Stimulated activated naive CD8-positive, alpha-beta T cell treated with anti-CD3 and anti-CD28 coated beads, Interleukin-15, Interleukin-2, amounts not matched to agents 100 U/mL and 50 U/mL, for 24 hours (primary cell): ENCODE results near the gene ATG10.
"Not testable (repeated sequence)": the region's sequence is repeated elsewhere in the genome, so short reads cannot be mapped to it uniquely, and the experiment has no call there.

Source experiments
- ATAC-seq: fragments of 150-1000 bp; cut with Tn5 transposase; one replicate; pipeline ENCODE4 v1.10.0; 2021
- DNase-seq: peaks from one replicate; pipeline ENCODE4 v3.0.0; 2021

ATG10 gene

DNA sequence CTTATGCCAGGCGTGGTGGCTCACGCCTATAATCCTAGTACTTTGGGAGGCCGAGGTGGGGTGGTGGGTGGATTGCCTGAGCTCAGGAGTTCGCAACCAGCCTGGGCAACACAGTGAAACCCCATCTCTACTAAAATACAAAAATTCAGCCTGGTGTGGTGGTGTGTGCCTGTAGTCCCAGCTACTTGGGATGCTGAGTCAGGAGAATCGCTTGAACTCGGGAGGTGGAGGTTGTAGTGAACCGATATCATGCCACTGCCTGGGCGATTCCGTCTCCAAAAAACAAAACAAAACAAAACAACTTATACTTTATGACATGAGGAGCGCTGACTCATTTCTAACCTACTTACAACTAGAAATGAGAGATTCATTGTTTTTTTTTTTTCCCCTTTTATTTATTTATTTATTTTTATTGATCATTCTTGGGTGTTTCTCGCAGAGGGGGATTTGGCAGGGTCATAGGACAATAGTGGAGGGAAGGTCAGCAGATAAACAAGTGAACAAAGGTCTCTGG lies 10.4 kb downstream of the ATG10 start:
- not testable (repeated sequence) for ATAC-seq, DNase-seq

DNA sequence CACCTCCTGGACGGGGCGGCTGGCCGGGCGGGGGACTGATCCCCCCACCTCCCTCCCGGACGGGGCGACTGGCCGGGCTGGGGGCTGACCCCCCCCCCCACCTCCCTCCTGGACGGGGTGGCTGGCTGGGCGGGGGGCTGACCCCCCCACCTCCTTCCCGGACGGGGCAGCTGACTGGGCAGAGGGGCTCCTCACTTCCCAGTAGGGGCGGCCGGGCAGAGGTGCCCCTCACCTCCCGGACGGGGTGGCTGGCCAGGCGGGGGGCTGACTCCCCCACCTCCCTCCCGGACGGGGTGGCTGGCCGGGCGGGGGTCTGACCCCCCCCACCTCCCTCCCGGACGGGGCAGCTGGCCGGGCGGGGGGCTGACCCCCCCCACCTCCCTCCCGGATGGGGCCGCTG lies 11.3 kb downstream of the ATG10 start:
- ATAC-seq, DNase-seq: not testable (repeated sequence)

DNA sequence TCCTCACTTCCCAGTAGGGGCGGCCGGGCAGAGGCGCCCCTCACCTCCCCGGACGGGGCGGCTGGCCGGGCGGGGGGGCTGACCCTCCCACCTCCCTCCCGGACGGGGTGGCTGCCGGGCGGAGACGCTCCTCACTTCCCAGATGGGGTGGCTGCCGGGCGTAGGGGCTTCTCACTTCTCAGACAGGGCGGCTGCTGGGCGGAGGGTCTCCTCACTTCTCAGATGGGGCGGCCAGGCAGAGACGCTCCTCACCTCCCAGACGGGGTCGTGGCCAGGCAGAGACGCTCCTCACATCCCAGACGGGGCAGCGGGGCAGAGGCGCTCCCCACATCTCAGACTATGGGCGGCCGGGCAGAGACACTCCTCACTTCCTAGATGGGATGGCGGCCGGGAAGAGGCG lies 11.7 kb downstream of the ATG10 start:
- not testable (repeated sequence) for DNase-seq, ATAC-seq

DNA sequence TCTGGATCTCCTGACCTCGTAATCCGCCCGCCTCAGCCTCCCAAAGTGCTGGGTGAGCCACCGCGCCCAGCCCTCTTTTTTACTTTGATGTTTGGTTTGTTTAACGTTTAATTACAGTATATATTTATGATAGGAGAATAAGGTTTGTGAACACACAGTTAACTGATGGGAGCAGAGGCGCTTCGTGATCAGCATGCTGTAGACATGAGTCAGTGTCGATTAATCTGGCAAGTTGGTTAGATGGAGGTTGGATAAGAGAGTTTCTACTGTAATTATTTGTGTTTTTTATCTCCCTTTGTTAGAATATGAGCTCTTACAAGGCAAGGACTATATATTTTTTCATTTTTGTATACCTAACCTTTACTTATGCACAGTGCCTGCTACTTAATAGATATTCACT lies 14.3 kb downstream of the ATG10 start:
- DNase-seq, result no peak
- ATAC-seq, result no peak

DNA sequence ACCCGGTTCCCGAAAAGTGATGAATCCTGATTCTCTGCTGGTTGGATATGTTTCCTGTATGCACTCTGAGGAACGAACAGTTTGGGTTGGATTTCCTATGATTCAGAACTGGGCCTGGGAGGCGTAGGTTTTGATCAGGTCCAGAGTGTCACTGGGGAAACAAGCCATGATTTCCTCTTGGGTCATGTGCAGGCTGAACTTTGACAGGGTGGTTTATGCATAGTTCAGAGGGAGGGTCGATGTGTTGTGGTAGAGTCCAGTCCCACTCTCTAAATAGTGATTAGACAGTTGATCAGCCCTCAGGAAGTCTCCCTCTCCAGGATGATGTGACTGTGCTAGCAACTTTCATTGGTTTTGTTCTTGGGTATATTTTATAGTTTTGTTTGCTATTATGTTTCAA lies 17.4 kb downstream of the ATG10 start:
- no peak for DNase-seq

DNA sequence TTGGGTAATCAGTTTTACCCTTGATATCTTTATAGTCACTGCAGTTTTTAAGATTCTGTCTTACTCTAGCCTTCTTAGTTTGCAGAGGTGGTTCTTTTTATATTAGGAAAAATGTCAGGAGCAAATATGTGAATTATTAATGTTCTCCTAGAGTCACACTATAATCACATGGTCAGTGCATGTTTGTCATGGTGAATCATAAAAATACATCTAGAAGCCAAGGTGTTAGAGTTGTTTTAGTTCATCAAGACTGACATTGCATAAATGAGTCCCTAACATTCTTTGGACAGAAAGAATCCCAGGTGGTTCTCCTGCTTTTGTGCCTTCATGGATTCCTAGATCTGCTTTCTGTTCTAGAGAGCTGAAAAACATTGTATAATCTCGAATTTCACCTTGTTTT lies 22.9 kb downstream of the ATG10 start:
- no peak for DNase-seq

More for the DNA sequence above, 17.4 kb downstream of the ATG10 start:
- ATAC-seq, result no peak

DNA sequence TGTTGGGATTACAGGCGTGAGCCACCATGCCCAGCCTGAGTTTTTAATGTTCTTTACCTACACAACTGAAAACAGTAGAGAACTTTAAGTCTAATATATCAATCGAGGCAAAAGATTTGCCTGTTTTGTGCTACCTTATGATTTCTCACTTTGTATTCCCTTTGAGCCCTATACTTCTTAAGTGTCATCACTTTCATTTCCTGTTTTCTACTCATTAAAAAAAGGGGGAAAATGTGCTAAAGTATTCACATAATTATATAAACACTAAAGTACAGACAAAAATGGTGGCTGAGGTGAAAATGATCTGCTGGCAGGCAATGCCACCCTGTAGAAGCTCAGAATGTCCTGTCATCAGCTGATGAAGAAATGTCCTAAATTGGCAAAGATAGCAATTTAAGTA lies 23.6 kb downstream of the ATG10 start:
- DNase-seq, result no peak
- no peak for ATAC-seq

More for the DNA sequence above, 22.9 kb downstream of the ATG10 start:
- no peak for ATAC-seq

DNA sequence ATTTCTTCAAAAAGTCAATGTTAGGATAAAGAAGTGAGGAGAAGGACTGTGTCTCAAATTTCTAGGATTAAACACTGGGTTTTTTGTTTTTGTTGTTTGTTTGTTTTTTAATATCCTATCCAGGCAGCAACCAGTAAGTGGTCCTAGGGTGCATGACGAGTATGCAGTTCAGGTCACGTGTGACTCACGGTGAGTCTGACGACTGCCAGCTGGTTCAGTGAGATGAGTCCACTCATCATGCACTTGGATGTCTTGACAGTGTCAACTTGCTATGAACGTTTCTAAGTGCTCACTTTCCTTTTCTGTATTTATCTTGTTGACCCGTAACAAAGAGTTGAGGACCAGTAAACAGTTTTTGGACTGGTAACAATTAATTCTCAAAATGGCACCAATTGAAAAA lies 32.7 kb downstream of the ATG10 start:
- ATAC-seq (no peak), DNase-seq (no peak)

DNA sequence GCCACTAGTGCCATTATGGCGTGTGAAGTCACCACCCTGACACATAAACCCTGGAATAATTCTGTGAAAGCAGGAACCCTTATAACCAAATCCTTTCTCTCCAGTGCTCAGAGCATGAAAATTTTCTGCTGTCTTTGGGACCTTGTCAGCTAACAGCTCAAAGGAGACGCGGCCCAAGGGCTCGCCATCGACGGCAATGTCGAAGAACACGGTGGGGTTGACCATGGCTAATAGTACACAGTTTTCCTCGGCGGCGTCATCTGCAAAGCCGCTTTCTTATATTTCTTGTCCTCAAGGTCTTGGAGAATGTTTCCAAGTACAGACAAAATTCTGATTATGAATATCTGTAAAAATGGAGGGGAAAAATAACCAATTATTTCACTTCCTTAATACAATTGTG lies 38.0 kb downstream of the ATG10 start:
- ATAC-seq, DNase-seq: not testable (repeated sequence)

DNA sequence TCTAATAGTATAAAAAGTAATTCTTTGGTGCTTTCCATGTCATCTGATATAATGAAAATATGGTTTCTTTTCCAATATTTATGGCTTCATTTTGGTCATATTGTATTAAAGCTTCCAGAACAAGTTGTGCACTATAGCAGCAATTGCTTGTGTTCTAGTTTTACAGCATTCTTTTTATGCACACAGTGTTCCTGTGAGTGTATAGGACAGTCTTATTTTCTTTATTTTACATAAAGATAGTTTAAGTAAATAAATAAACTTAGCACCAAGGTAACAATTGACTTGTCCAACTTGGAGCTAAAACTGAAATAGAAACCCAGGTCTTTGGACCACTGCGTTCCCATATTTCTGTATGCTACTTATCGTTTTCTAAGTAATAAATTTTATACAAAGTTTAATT lies 38.9 kb downstream of the ATG10 start:
- no peak for DNase-seq
- ATAC-seq, result no peak

DNA sequence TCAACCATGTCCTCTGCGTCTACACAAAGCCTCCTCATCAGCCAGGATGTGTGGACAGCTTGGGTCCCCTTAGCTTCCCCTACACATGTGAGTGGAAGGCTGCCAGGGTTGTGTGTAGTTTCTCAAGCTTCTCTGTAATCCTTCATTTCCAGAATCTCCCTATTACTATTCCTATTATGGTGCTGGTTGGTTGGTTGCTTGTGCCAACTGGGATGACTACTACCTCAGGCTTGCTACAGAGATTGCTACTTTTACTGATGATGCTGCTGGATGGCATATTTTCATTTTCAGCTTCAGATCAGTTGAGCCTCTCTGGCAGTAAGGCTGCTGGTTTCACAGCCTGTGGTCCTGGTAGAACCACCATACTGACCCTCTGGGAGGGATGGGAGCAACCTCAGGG lies 39.9 kb downstream of the ATG10 start:
- DNase-seq (no peak), ATAC-seq (no peak)

DNA sequence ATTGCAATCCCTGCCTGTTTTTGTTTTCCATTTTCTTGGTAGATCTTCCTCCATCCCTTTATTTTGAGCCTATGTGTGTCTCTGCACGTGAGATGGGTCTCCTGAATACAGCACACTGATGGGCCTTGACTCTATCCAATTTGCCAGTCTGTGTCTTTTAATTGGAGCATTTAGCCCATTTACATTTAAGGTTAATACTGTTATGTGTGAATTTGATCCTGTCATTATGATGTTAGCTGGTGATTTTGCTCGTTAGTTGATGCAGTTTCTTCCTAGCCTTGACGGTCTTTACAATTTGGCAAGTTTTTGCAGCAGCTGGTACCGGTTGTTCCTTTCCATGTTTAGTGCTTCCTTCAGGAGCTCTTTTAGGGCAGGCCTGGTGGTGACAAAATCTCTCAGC lies 42.8 kb downstream of the ATG10 start:
- ATAC-seq, DNase-seq: not testable (repeated sequence)

DNA sequence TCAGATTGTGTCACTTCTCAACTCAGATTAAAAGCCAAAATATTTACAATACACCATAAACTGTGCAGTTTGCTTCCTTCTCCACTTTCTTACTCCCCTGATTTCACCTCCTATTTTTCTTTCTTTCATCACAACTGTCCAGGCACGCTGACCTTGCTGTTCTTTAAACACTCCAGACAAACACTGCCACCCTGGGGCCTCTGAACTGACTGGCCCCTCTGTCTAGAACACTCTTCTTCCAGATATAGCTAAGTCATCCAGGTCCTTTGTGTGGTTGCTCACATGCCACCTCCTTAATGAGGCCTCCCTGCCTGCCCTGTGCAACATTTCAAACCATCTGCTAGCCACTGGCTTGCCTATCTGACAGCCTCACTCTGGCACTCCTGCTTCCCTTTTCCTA lies 46.6 kb downstream of the ATG10 start:
- ATAC-seq (no peak), DNase-seq (no peak)

DNA sequence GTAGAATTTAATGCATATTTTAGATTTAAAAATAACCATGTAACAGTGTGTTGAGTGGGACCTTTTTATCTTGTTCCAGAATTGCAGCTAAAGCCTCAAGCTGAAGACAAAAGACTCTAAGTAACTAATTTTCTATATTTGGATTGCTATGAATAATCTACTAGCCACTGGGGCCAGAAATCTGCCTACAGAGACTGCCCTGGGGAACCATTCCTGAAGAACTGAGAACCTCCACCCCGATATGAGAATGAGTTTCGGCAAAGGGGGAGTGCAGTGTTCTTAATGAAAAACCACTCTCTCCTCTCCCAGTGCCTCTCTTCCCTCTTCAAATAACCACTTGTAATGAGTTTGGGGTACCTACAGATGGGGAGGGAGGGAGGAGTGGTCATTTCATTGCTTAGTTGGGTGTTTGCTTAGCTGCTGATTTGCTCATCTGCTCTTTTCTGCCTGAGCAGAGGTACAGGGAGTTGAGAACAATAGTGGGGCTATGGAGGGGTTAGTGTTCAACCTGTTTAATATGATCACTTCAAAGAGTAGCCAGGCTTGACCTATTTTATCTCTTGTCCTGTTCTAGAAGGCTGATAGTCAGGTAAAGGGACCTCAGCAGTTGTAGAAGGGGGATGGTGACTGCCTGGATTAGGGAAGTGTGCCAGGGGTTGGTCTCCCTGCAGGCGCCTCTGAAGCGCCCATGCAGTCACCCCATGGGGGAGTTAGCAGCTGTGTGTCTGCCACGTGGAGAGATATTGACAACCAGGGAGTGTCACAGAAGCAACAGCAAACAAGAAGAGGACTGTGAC lies 47.7 kb downstream of the ATG10 start:
- DNase-seq (no peak), ATAC-seq (no peak)

DNA sequence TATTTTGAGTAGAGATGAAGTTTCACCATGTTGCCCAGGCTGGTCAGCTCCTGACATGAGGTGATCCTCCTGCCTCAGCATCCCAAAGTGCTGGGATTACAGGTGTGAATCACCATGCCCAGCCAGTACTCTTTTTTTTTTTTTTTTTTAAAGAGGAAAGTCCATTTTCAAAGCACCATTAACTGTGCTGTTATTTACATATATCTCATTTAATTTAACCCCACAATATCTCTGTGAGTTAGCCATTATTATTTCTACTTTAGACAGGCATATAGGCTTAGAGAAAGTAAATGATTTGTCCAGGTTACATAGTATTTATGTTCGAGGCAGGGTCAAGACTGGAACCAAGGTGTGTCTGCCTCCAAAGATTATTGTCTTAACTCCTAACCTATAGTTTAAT lies 50.7 kb downstream of the ATG10 start:
- ATAC-seq (no peak), DNase-seq (no peak)

DNA sequence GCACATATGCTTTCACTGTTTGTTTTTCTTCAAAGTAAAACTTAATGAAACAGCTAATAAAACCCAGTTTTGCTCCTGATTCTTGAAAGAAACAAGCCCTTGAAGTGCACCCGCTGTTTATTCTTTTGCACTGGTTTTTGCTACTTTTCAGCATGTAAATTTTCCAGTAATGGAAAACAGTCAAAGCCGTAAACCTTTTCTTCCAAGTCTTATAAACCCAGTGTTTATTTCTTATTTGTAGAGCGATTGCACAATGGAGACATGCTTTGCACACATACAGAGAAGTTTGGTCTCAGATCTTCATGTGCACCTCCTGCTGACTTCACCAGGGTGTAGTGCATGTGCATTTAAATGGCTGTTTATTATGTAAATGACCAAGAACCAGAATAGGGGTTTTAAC lies 51.8 kb downstream of the ATG10 start:
- ATAC-seq, result no peak
- DNase-seq, result no peak

DNA sequence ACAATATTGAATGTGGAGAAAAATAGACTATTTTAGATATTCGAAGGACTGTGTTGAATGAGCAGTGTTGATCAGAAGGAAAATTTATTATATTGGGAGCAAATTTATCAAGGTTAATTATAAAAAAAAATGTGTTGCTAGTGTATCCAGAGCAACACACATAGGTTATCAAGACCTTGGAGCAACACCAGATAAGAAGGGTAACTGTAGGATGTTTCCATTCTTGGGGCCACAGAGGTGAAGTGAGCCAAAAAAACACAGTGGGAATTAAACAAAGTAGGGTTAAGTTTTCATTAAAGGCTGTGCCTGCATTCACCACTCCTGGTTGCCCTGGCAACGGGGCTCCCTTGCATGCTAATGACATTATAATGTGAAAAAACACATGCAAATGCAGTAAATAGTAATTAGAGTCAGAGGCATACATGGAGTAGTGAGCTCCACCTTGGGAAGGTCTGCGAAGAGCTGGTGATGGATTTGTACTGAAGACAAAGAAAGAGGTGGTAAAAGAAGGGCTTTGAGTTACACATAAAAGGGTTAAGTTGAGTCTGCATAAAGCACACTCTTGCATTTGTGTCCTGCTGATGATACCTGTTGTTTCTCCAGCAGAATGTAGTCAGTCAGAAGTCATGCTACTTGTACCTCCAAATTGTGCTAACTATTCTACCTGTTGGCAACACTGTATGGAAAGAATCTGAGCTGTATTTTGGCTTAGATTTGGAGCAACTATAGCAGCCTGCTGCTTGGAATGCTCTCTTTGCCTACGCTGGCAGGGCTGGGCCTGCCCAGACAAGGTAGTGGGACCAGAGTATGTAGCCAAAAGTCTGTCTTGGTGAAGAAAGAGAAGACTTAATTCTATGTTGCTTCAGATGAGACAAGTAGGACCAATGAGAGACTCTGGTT lies 59.6 kb downstream of the ATG10 start:
- no peak for ATAC-seq
- no peak for DNase-seq

DNA sequence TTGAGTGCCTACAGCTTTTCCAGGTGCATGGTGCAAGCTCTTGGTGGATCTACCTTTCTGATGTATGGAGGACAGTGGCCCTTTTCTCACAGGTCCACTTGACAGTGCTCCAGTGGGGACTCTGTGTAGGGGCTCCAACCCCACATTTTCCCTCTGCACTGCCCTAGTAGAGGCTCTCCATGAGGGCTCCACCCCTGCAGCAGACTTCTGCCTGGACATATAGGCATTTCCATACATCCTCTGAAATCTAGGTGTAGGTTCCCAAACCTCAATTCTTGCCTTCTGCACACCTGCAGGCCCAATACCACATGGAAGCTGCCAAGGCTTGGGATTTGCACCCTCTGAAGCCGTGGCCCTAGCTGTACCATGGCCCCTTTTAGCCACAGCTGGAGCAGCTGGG lies 71.1 kb downstream of the ATG10 start:
- not testable (repeated sequence) for ATAC-seq

DNA sequence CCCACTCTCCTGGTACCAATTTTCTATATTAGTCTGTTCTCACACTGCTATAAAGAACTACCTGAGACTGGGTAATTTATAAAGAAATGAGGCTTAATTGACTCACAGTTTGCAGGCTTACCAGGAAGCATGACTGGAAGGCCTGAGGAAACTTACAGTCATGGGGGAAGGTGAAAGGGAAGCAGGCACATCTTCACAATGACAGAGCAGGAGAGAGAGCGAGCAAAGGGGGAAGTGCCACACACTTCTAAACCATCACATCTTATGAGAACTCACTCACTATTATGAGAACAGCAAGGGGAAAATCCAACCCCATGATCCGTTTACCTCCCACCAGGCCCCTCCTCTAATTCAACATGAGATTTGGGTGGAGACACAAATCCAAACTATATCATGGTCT lies 72.2 kb downstream of the ATG10 start:
- DNase-seq (no peak), ATAC-seq (no peak)

More for the DNA sequence above, 71.1 kb downstream of the ATG10 start:
- DNase-seq, result not testable (repeated sequence)

DNA sequence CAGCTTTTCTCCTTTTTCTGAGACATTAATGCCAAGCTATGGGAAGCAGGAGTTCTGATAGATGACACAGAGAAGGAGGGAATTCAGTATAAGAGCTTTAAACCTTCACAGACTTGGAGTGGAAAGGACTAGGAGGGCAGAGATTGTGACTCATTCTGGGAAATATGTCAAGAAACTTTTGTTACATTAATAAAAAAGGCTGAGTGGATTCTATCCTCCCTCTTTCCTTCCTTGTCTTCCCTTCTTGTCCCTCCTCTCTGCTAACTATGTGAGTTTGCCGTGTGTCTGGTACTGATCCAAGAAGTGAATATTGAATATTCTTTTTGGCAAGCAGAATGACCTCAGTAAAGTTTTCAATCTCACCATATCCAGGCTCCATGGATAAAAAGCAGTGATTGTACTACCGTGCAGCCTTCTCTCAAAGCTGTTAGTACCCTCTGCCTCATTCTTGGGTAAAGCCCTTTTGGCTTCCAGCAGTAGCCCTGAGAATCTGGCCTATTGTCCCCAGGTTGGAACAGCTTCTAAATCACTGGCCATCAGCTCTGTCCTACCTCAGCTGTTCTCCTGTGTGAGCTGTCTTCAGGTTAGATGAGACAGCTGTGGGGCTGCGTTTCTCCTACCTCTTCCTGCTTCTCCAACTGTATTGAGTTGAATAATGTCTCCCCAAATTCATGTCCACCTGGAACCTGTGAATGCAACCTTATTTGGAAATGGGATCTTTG lies 73.9 kb downstream of the ATG10 start:
- ATAC-seq (no peak), DNase-seq (no peak)

DNA sequence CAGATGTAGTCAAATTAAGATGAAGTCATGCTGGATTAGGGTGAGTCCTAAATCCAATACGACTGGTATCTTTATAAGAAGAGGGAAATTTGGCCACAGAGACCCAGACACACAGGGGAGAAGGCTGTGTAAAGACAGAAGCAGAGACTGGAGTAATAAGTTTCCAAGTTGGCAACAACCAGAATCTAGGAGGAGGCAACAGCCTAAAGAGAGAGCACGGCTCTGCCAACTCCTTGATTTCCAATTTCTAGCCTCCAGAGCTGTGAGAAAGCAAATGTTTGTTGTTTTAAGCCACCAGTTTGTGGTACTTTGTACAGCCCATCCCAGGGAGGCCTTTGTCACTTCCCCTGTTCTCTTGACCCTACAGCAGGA lies 74.4 kb downstream of the ATG10 start:
- ATAC-seq, result no peak
- DNase-seq, result no peak

DNA sequence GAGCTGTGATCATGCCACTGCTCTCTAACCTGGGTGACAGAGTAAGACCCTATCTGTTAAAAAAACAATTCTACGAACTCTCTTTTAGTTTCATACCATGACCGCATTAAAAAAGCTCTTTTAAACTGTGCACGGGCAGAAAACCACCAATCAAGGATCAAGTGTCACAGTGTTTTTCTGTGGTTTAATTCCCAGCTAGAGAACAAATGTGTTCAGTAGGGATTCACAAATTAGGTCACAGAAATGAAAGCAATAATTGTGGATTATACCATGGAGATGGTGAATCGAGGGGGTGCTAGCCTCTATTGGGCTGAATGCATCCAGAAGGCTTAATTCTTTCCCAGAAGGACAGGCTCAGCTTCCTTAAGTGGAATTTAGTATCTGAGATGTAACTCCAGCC lies 79.1 kb downstream of the ATG10 start:
- ATAC-seq (no peak), DNase-seq (no peak)
